GM23338 (cell line): Measurements from ENCODE around the gene BIRC5. TPM values are rescaled to one million over a fixed set of nuclear protein-coding genes. Genes with fewer than 3 reads are reported as not detected.

Source experiments
- ATAC-seq: fragments of 200-7000 bp; cut with Tn5 transposase; 3 replicates; pipeline ENCODE4 v1.9.1; 2020
- DNase-seq: peaks from one replicate; pipeline ENCODE4 v3.0.0-alpha.2; 2015; ENCODE audit warnings: low spot score
- H2AFZ ChIP-seq: fragments of 200-600 bp; sonication (generic); 2 replicates; pipeline ENCODE4 v1.8.0; 2016; ENCODE audit warnings: antibody characterized with exemption, mild to moderate bottlenecking, moderate library complexity
- H3F3A ChIP-seq: fragments of 200-600 bp; sonication (generic); replicated peaks from 2 replicates; pipeline ENCODE4 v1.8.0; 2017; ENCODE audit warnings: antibody characterized with exemption, mixed run types, low read depth
- H3K27ac ChIP-seq: fragments of 200-600 bp; sonication (generic); 2 replicates; pipeline ENCODE4 v1.6.1; 2016; ENCODE audit warnings: low read depth
- H3K27me3 ChIP-seq: fragments of 200-600 bp; sonication (generic); 2 replicates; pipeline ENCODE4 v1.8.0; 2016; ENCODE audit warnings: mild to moderate bottlenecking, mixed run types, moderate library complexity; ENCODE audit not compliant: insufficient read depth
- H3K36me3 ChIP-seq: fragments of 200-600 bp; sonication (generic); 2 replicates; pipeline ENCODE4 v1.8.0; 2016; ENCODE audit warnings: mild to moderate bottlenecking; ENCODE audit not compliant: insufficient read depth
- H3K4me1 ChIP-seq: fragments of 200-600 bp; sonication (generic); 2 replicates; pipeline ENCODE4 v1.8.0; 2016; ENCODE audit warnings: mild to moderate bottlenecking, moderate library complexity; ENCODE audit not compliant: insufficient read depth
- H3K4me2 ChIP-seq: fragments of 200-600 bp; sonication (generic); 2 replicates; pipeline ENCODE4 v1.7.1; 2017; ENCODE audit warnings: mixed run types
- H3K4me3 ChIP-seq: fragments of 200-600 bp; sonication (generic); 2 replicates; pipeline ENCODE4 v1.6.1; 2016; ENCODE audit warnings: mixed run types
- H3K79me2 ChIP-seq: fragments of 200-600 bp; sonication (generic); replicated peaks from 2 replicates; pipeline ENCODE4 v1.8.0; 2017; ENCODE audit warnings: mild to moderate bottlenecking; ENCODE audit not compliant: insufficient read depth
- H3K9me2 ChIP-seq: fragments of 200-600 bp; sonication (generic); 2 replicates; pipeline ENCODE4 v1.8.0; 2017; ENCODE audit not compliant: insufficient read depth
- H4K20me1 ChIP-seq: fragments of 200-600 bp; sonication (generic); replicated peaks from 2 replicates; pipeline ENCODE4 v1.8.0; 2017; ENCODE audit warnings: mild to moderate bottlenecking; ENCODE audit not compliant: insufficient read depth
- H3K27ac Mint-ChIP-seq: 2 replicates; pipeline ENCODE4 v1.8.0; 2020; ENCODE audit warnings: inconsistent platforms, mild to moderate bottlenecking, moderate library complexity, mixed read lengths
- H3K27me3 Mint-ChIP-seq: 3 replicates; pipeline ENCODE4 v1.8.0; 2022; ENCODE audit warnings: low read depth, mild to moderate bottlenecking, moderate library complexity, mixed read lengths, inconsistent platforms; ENCODE audit not compliant: insufficient read depth, poor library complexity
- H3K36me3 Mint-ChIP-seq: 3 replicates; pipeline ENCODE4 v1.8.0; 2021; ENCODE audit warnings: low read depth, mild to moderate bottlenecking, inconsistent platforms, moderate library complexity, mixed read lengths
- H3K4me1 Mint-ChIP-seq: 3 replicates; pipeline ENCODE4 v1.8.0; 2020; ENCODE audit warnings: mild to moderate bottlenecking, inconsistent platforms, mixed read lengths
- H3K4me3 Mint-ChIP-seq: 3 replicates; pipeline ENCODE4 v1.8.0; 2021; ENCODE audit warnings: moderate library complexity, mild to moderate bottlenecking, inconsistent platforms, mixed read lengths
- H3K9me3 Mint-ChIP-seq: 3 replicates; pipeline ENCODE4 v1.8.0; 2020; ENCODE audit warnings: moderate library complexity, mild to moderate bottlenecking, inconsistent platforms, mixed read lengths
- CREB1 ChIP-seq: fragments of 250-450 bp; sonication (Bioruptor Pico); IDR thresholded peaks from 2 replicates; pipeline ENCODE4 v1.5.0; 2020; ENCODE audit warnings: low read depth, mild to moderate bottlenecking, moderate library complexity
- ETS1 ChIP-seq: IDR thresholded peaks from 2 replicates; pipeline ENCODE4 v1.6.1; 2016; ENCODE audit warnings: antibody characterized with exemption
- EZH2phosphoT487 ChIP-seq: fragments of 200-600 bp; sonication (generic); IDR thresholded peaks from one replicate; pipeline ENCODE4 v1.8.1; 2018; ENCODE audit warnings: antibody characterized with exemption; ENCODE audit not compliant: unreplicated experiment
- NANOG ChIP-seq: IDR thresholded peaks from 2 replicates; pipeline ENCODE4 v1.6.1; 2016; ENCODE audit warnings: antibody characterized with exemption, borderline replicate concordance
- POLR2AphosphoS5 ChIP-seq: IDR thresholded peaks from 2 replicates; pipeline ENCODE4 v1.6.1; 2016; ENCODE audit warnings: antibody characterized with exemption, low read depth
- ZNF114 ChIP-seq: fragments of 250-450 bp; sonication (Bioruptor Pico); IDR thresholded peaks from 2 replicates; pipeline ENCODE4 v1.5.0; 2020; ENCODE audit warnings: mild to moderate bottlenecking, moderate library complexity
- ZNF462 ChIP-seq: fragments of 250-450 bp; sonication (Bioruptor Pico); IDR thresholded peaks from 2 replicates; pipeline ENCODE4 v1.5.0; 2020; ENCODE audit warnings: mild to moderate bottlenecking, moderate library complexity
- polyA plus RNA-seq: library from polyadenylated mRNA; unstranded; fragments of >200 nt; fragmentation: Nextera tagmentation; extraction: Ambion mirVana; gene quantifications from 2 replicates; pipeline ENCODE4 v1.2.1, GENCODE V29; 2016
- total RNA-seq: library from RNA; depleted of rRNA; stranded (reverse); fragments of >200 nt; shearing (Covaris generic); gene quantifications from 2 replicates; pipeline ENCODE4 v1.2.3, GENCODE V29; 2014

The BIRC5 gene
- total and polyA plus RNA-seq, 2 experiments from 2014 or later, result 89.7 to 111 TPM

- peaks cover 11% of the 10 kb centered on the region for H3K36me3 ChIP-seq
- DNase-seq (no peak), ATAC-seq (peak; percentile 14)
- no peaks in the 10 kb centered on the region for H3K79me2 ChIP-seq
- Mint-ChIP-seq H3K4me3 (no peak overlapping the region), H3K9me3 (no peaks in the 10 kb centered on the region), H3K27ac (no peak overlapping the region), H3K4me1 (peaks cover 7% of the 10 kb centered on the region), H3K27me3 (peaks cover 18% of the 10 kb centered on the region), H3K36me3 (peaks cover 28% of the 10 kb centered on the region)
- no peaks in the 10 kb centered on the region for H3K9me2 ChIP-seq
- TF ChIP-seq CREB1 (no peak), POLR2AphosphoS5 (no peak), ZNF114 (CRISPR knock-in tag) (no peak), NANOG (no peak), ETS1 (no peak), ZNF462 (CRISPR knock-in tag) (no peak), EZH2phosphoT487 (no peak)
- no peaks in the 10 kb centered on the region; the same call in 1 of the 2 replicates for H4K20me1 ChIP-seq
- H3K27me3 ChIP-seq, result peaks cover 17% of the 10 kb centered on the region
- H3F3A ChIP-seq, result peaks cover 31% of the 10 kb centered on the region
- no peak overlapping the region for H3K4me2 ChIP-seq
- H2AFZ ChIP-seq, result no peak overlapping the region
- H3K4me3 ChIP-seq, result no peak overlapping the region
- H3K27ac ChIP-seq, result no peak overlapping the region
- no peaks in the 10 kb centered on the region for H3K4me1 ChIP-seq
Measured at GRCh38 chr17:78226759-78227454, 12.9 kb downstream of the BIRC5 start.
